IMR-90 (cell line): ENCODE measurements around the gene EGFR. TPM values are rescaled to one million over a fixed set of nuclear protein-coding genes. Genes with fewer than 3 reads are reported as not detected.

Experiments used
- POLR2A ChIP-seq: IDR thresholded peaks from 2 replicates; pipeline ENCODE4 v1.6.1; 2012; ENCODE audit warnings: mild to moderate bottlenecking, low read depth, low read length
- RFX5 ChIP-seq: IDR thresholded peaks from 2 replicates; pipeline ENCODE4 v1.8.0; 2012; ENCODE audit warnings: low read depth, mild to moderate bottlenecking, low read length, moderate library complexity
- polyA plus RNA-seq, 3 experiments: library from polyadenylated mRNA; depleted of rRNA; stranded (reverse); fragments of >200 nt; gene quantifications; 2 replicates each; pipeline ENCODE4 v1.2.3, GENCODE V29; 2012; ENCODE audit warnings: low replicate concordance in 1 of 3
- total RNA-seq: library from RNA; depleted of rRNA; stranded (reverse); fragments of >200 nt; gene quantifications from 2 replicates; pipeline ENCODE4 v1.2.3, GENCODE V29; 2012
- TF ChIP-seq, protein P1 (sequence below): conservative IDR thresholded peaks from 2 replicates; pipeline ENCODE4 v1.5.1; 2012; ENCODE audit warnings: mild to moderate bottlenecking, low read depth, low read length, improper control_type of control experiment

EGFR gene
- total and polyA plus RNA-seq, 2 of the 4 experiments (the other 2 are of a cell fraction): 36.9 to 60.4 TPM

- TF ChIP-seq, protein P1, sequence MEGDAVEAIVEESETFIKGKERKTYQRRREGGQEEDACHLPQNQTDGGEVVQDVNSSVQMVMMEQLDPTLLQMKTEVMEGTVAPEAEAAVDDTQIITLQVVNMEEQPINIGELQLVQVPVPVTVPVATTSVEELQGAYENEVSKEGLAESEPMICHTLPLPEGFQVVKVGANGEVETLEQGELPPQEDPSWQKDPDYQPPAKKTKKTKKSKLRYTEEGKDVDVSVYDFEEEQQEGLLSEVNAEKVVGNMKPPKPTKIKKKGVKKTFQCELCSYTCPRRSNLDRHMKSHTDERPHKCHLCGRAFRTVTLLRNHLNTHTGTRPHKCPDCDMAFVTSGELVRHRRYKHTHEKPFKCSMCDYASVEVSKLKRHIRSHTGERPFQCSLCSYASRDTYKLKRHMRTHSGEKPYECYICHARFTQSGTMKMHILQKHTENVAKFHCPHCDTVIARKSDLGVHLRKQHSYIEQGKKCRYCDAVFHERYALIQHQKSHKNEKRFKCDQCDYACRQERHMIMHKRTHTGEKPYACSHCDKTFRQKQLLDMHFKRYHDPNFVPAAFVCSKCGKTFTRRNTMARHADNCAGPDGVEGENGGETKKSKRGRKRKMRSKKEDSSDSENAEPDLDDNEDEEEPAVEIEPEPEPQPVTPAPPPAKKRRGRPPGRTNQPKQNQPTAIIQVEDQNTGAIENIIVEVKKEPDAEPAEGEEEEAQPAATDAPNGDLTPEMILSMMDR: no peak
- TF ChIP-seq RFX5 (no peak), POLR2A (no peak)
Measured at GRCh38 chr7:55053651-55054571, 35.1 kb downstream of the EGFR start (continued).
